H54 (cell line): ENCODE measurements around the gene TNFAIP8L2.

ENCODE experiments used
- DNase-seq: peaks from one replicate; pipeline ENCODE4 v3.0.0; 2011; ENCODE audit warnings: low spot score, mixed read lengths; ENCODE audit not compliant: insufficient read length
- FAIRE-seq: peaks from 3 replicates; lab custom pipeline; 2011; peaks lifted over from hg19 to GRCh38; lab: Jason Lieb, UNC
- POLR2A ChIP-seq: IDR thresholded peaks from 2 replicates; pipeline ENCODE4 v1.6.1; 2011; ENCODE audit warnings: low read depth, mild to moderate bottlenecking, low read length

Gene TNFAIP8L2

DNA sequence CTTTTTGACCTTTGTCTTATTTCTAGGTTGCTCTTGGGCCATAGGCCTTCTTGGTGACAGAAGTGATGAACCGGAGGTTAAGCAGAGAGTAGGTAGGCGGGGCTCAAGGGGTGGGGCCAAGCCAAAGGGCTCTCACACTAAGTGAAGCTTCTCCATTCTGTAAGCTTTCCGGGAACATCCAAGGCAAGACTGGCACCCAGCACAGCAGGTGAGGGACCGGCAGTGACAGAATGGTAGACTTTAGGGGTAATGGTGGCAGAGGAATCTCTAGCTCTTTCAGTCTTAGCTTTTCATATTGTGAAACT is at the start of gene TNFAIP8L2:
TSS of gene TNFAIP8L2 (plus strand) at position 135 of the 305 bp plus-strand sequence. CDS start 2,049 bp downstream, outside the sequence.
- no peak for FAIRE-seq
- no peak for DNase-seq
- no peak for TF ChIP-seq POLR2A

- TF ChIP-seq POLR2A: no peak
- DNase-seq: peak; percentile 75
- no peak for FAIRE-seq
Measured at GRCh38 chr1:151106894-151107293, 49.6 kb upstream of the TNFAIP8L2 start.

DNA sequence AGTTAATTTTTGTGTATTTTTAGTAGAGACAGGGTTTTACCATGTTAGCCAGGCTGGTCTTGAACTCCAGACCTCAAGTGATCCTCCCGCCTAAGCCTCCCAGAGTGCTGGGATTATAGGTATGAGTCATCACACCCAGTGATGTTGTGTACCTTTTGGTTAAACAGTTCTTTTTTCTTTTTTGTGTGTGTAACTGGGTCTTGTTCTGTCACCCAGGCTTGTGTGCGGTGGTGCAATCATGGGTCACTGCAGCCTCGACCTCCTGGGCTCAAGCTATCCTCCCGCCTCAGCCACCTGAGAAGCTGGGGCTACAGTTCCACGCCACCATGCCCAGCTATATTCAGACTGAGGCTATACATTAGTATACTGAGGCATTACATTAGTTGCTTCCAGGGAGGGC is 48.1 kb upstream of the TNFAIP8L2 start:
- no peak for DNase-seq
- TF ChIP-seq POLR2A: no peak
- FAIRE-seq: no peak

DNA sequence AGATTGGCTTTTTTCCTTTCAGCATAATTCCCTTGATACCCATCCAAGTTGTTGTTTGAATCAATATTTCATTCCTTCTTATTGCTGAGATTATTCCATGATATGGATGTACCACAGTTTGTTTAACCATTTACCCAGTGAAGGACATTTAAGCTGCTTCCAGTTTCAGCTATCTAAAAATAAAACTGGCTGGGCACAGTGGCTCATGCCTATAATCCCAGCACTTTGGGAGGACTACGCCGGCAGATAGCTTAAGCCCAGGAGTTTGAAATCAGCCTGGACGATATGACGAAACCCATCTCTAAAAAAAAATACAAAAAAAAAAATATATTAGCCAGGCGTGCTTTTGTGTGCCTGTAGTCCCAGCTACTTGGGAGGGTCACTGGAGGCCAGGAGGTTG is 42.6 kb upstream of the TNFAIP8L2 start:
- DNase-seq (no peak), FAIRE-seq (no peak)
- no peak for TF ChIP-seq POLR2A

GRCh38 chr1:151124763-151125403 is 31.6 kb upstream of the TNFAIP8L2 start:
- DNase-seq (no peak), FAIRE-seq (no peak)
- TF ChIP-seq POLR2A: no peak

DNA sequence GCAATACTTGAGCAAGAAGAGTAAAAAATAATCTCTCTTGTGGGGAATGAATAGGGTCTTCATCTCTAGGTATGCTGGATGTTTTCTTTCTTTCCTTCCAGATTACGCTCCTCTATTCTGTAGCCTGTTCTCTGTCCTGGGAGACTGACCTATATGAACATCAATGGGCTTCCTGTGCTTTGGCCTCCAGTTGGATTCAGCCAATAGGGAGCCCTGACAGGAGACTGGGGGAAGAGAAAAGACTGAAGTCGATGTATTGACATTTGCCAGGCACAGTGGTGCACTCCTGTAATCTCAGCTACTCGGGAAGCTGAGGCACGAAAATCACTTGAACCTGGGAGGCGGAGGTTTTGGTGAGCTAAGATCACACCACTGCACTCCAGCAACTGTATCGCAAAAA is 27.6 kb upstream of the TNFAIP8L2 start:
- TF ChIP-seq POLR2A: no peak

GRCh38 chr1:151130987-151131586 is 25.4 kb upstream of the TNFAIP8L2 start:
- no peak for TF ChIP-seq POLR2A
- DNase-seq: no peak
- no peak for FAIRE-seq

More for the DNA sequence above, 27.6 kb upstream of the TNFAIP8L2 start:
- DNase-seq (no peak), FAIRE-seq (no peak)

GRCh38 chr1:151131701-151132334 is 24.6 kb upstream of the TNFAIP8L2 start:
- DNase-seq: no peak
- TF ChIP-seq POLR2A: no peak
- no peak for FAIRE-seq

DNA sequence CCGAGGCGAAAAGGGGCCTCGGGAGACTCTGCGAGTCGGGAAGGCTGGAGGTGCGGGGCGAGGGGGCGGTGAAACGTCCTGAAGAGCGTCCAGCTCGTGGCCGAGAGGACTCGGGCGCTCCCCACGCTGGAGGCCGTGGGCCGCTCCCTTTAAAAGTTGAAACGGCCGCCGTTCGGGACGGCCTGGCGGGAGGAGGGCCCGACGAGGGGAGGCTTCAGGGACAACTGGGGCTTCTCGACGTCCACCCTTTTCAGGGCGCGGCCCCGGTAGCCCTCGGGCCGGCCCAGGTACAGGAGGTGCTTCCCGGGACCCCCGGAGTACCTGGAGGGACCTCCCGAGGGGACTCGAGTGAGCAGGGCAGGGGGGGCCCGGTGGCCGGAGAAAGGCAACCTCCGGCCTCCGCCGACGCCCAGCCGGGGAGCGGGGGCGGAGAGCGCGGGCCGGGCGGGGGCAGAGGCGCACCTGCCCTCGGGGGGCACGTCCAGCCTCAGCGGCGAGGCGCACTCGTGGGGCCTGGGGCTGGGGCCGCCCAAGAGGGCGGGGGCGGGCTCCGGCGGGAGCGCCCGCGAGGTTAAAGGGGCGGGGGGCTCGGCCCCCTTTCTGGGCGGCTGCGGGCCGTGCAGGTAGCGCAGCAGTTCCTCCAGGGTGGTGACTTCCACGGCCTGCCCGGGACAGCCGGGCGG is 24.0 kb upstream of the TNFAIP8L2 start:
- FAIRE-seq (no peak), DNase-seq (no peak)
- TF ChIP-seq POLR2A: no peak

- no peak for FAIRE-seq
- DNase-seq: no peak
- TF ChIP-seq POLR2A: no peak
Measured at GRCh38 chr1:151133018-151133806, 23.2 kb upstream of the TNFAIP8L2 start.

DNA sequence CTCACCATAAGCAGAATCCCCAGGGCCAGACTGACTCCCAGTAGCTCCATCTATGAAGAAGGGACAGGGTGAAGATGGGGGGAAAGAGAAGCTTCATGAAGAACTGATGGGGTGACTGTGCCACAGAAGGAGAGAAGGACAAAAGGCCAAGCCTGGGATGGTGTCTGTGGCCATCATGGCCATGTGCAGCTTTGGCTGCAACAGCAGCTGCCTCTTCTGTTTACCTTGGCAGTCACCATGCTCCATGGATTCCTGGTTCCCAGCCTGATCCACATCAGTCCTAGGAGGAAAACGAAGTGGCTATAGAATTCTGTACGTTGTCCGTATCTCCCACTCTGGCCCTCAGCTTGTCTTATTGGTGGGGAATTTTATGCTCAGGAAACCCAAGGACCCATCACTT is 22.1 kb upstream of the TNFAIP8L2 start:
- no peak for TF ChIP-seq POLR2A
- FAIRE-seq (no peak), DNase-seq (no peak)

GRCh38 chr1:151134991-151135390 is 21.5 kb upstream of the TNFAIP8L2 start:
- no peak for TF ChIP-seq POLR2A
- no peak for FAIRE-seq

More at GRCh38 chr1:151134991-151135390, 21.5 kb upstream of the TNFAIP8L2 start:
- DNase-seq: no peak
